Vagina (tissue), 2 donors: ENCODE data around the gene SEMA4A.
"Not testable (repeated sequence)": the region's sequence is repeated elsewhere in the genome, so short reads cannot be mapped to it uniquely, and the experiment has no call there.

Experiments
- POLR2A ChIP-seq, 2 donors: fragments of 450-650 bp; IDR thresholded peaks; one replicate each; pipeline ENCODE4 v1.6.1; 2017; ENCODE audit warnings: antibody characterized with exemption in 2 of 2, mild to moderate bottlenecking in 2 of 2, moderate library complexity in 2 of 2
- POLR2AphosphoS5 ChIP-seq, 2 donors: sonication (generic); formaldehyde crosslinking; IDR thresholded peaks; one replicate each; pipeline ENCODE4 v1.9.0; 2017; ENCODE audit warnings: antibody characterized with exemption in 2 of 2, mild to moderate bottlenecking in 2 of 2, low read depth in 1 of 2; ENCODE audit not compliant: insufficient read depth in 1 of 2
- TF ChIP-seq, protein P1 (sequence below), 3 experiments: fragments of 450-650 bp in 2 of 3; fragments of 200-600 bp in 1 of 3; sonication (generic) in 1 of 3; IDR thresholded peaks; one replicate each; pipeline ENCODE4 v1.5.1; 2017 to 2019; ENCODE audit warnings: antibody characterized with exemption in 3 of 3, mild to moderate bottlenecking in 2 of 3, moderate library complexity in 2 of 3

DNA sequence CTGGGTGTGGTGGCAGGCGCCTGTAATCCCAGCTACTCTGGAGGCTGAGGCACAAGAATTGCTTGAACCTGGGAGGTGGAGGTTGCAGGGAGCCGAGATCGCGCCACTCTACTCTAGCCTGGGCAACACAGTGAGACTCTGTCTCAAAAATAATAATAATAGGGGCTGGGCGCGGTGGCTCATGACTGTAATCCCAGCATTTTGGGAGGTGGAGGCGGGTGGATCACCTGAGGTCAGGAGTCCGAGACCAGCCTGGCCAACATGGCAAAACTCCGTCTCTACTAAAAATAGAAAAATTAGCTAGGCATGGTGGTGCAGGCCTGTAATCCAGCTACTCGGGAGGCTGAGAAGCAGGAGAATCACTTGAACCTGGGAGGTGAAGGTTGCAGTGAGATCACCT, 27.8 kb upstream of the SEMA4A start:
- TF ChIP-seq POLR2A (IDR thresholded peaks at IDR 0.05); POLR2AphosphoS5 (IDR thresholded peaks at IDR 0.05; ENCODE audit: insufficient read depth in 1 of 2, low read depth in 1 of 2): not testable (repeated sequence)
- TF ChIP-seq, protein P1, sequence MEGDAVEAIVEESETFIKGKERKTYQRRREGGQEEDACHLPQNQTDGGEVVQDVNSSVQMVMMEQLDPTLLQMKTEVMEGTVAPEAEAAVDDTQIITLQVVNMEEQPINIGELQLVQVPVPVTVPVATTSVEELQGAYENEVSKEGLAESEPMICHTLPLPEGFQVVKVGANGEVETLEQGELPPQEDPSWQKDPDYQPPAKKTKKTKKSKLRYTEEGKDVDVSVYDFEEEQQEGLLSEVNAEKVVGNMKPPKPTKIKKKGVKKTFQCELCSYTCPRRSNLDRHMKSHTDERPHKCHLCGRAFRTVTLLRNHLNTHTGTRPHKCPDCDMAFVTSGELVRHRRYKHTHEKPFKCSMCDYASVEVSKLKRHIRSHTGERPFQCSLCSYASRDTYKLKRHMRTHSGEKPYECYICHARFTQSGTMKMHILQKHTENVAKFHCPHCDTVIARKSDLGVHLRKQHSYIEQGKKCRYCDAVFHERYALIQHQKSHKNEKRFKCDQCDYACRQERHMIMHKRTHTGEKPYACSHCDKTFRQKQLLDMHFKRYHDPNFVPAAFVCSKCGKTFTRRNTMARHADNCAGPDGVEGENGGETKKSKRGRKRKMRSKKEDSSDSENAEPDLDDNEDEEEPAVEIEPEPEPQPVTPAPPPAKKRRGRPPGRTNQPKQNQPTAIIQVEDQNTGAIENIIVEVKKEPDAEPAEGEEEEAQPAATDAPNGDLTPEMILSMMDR (IDR thresholded peaks at IDR 0.05), result not testable (repeated sequence)
